Transverse colon (tissue), 4 donors: Measurements from ENCODE around the gene NUP62. TPM values are rescaled to one million over a fixed set of nuclear protein-coding genes. Genes with fewer than 3 reads are reported as not detected.

Experiments
- DNase-seq: peaks from one replicate; pipeline ENCODE4 v3.0.0-alpha.2; 2019
- H3K27ac ChIP-seq, 4 donors: fragments of 200-600 bp; sonication (generic); 2 replicates each; pipeline ENCODE4 v1.5.1; 2016 to 2018; ENCODE audit warnings: inconsistent platforms in 4 of 4
- H3K27me3 ChIP-seq: fragments of 200-600 bp; sonication (generic); 2 replicates; pipeline ENCODE4 v1.5.1; 2017; ENCODE audit warnings: inconsistent platforms
- H3K36me3 ChIP-seq, 4 donors: fragments of 200-600 bp; sonication (generic); 2 replicates each; pipeline ENCODE4 v1.5.1; 2017 to 2019; ENCODE audit warnings: inconsistent platforms in 4 of 4
- H3K4me1 ChIP-seq, 4 donors: fragments of 200-600 bp; sonication (generic); 2 replicates each; pipeline ENCODE4 v1.5.1; 2017 to 2020; ENCODE audit warnings: inconsistent platforms in 4 of 4
- H3K4me3 ChIP-seq, 4 donors: fragments of 200-600 bp; sonication (generic); 1 replicate in 1 of 4; 2 replicates in 3 of 4; pipeline versions ENCODE4 v1.5.1 to v1.6.1; 2017 to 2019; ENCODE audit warnings: inconsistent platforms in 4 of 4
- H3K9me3 ChIP-seq, 2 donors: fragments of 200-600 bp; sonication (generic); 2 replicates each; pipeline ENCODE4 v1.5.1; 2017 to 2019; ENCODE audit warnings: inconsistent platforms in 2 of 2
- CTCF ChIP-seq, 5 experiments: fragments of 200-600 bp in 3 of 5; fragments of 450-650 bp in 2 of 5; sonication (generic) in 3 of 5; IDR thresholded peaks; 1 replicate in 2 of 5; 2 replicates in 3 of 5; pipeline ENCODE4 v1.5.1; 2016 to 2017; ENCODE audit warnings: antibody characterized with exemption in 5 of 5, inconsistent platforms in 3 of 5, mild to moderate bottlenecking in 2 of 5, moderate library complexity in 1 of 5
- EP300 ChIP-seq: sonication (generic); formaldehyde crosslinking; IDR thresholded peaks from one replicate; pipeline ENCODE4 v1.6.1; 2017; ENCODE audit warnings: antibody characterized with exemption, low read depth
- POLR2A ChIP-seq: fragments of 450-650 bp; IDR thresholded peaks from one replicate; pipeline ENCODE4 v1.6.1; 2016; ENCODE audit warnings: antibody characterized with exemption, mild to moderate bottlenecking, moderate library complexity
- POLR2AphosphoS5 ChIP-seq, 3 donors: sonication (generic); formaldehyde crosslinking; IDR thresholded peaks; one replicate each; pipeline ENCODE4 v1.6.1; 2016; ENCODE audit warnings: antibody characterized with exemption in 3 of 3
- WGBS, 2 donors: methylation state at CpG; one replicate each; pipeline ENCODE4 v1.1.5; 2018; ENCODE audit warnings: low coverage in 1 of 2; 5-methylcytosine and 5-hydroxymethylcytosine counted together
- in situ Hi-C, 4 donors: fragments of 200-750 bp; cut with MboI; loops; one replicate each; pipeline versions ENCODE4 v1.15.0 to v1.15.1; 2017; ENCODE audit warnings: low sequenced_read_pairs in 3 of 4, low pct_ligation_motif_present in 1 of 4, low pct_unique_long_range_greater_than_20kb in 1 of 4
- intact Hi-C: fragments of 100-400 bp; cut with DNase I; formaldehyde crosslinking; loops from one replicate; pipeline ENCODE4 v1.15.1; 2023; ENCODE audit warnings: low total_unique reads
- total RNA-seq, 4 donors: library from RNA; depleted of rRNA; stranded (reverse); fragments of >200 nt; gene quantifications; one replicate each; pipeline ENCODE4 v1.1.0, GENCODE V29; 2016

Gene NUP62
- total RNA-seq, 4 donors from 2014 or later = 30.3 to 136 (median 32.6) TPM

- 80 to 94% methylated on average over 1 to 23 of the region's 23 CpGs for WGBS, 2 donors
- TF ChIP-seq EP300 (no peak), CTCF (IDR thresholded peaks at IDR 0.05) (no peak), POLR2AphosphoS5 (IDR thresholded peaks at IDR 0.05) (no peak), POLR2A (no peak)
- Histone ChIP-seq H3K4me1 (peaks cover 9 to 14% (median 11%) of the 10 kb centered on the region in 4 donors), H3K9me3 (no peaks in the 10 kb centered on the region), H3K27me3 (no peaks in the 10 kb centered on the region), H3K4me3 (no peak overlapping the region), H3K36me3 (peaks cover 0 to 9% (median 4%) of the 10 kb centered on the region in 4 donors), H3K27ac (no peak overlapping the region)
- in situ Hi-C loops (no loop called here), intact Hi-C loops (no loop called here)
- no peak for DNase-seq
These were observed 40.1 kb downstream of the NUP62 start for GRCh38 chr19:49889038-49889686.

- no peak for DNase-seq
- WGBS, 2 donors = 76% methylated on average over 18 of the region's 18 CpGs; no CpG with 5 or more reads in 1 of the 2 donors
- Histone ChIP-seq H3K27ac (no peak overlapping the region), H3K36me3 (peaks cover 0 to 16% (median 8%) of the 10 kb centered on the region in 4 donors), H3K27me3 (no peaks in the 10 kb centered on the region), H3K4me1 (peaks cover 9 to 14% (median 11%) of the 10 kb centered on the region in 4 donors), H3K9me3 (no peaks in the 10 kb centered on the region), H3K4me3 (no peak overlapping the region)
- no peak for TF ChIP-seq EP300
- no peak for TF ChIP-seq CTCF (IDR thresholded peaks at IDR 0.05)
- no peak for TF ChIP-seq POLR2A
- no peak for TF ChIP-seq POLR2AphosphoS5 (IDR thresholded peaks at IDR 0.05)
- intact Hi-C loops (no loop called here), in situ Hi-C loops (no loop called here)
These were observed 40.8 kb downstream of the NUP62 start for GRCh38 chr19:49888510-49888824.

GRCh38 chr19:49887665-49888509 lies 41.4 kb downstream of the NUP62 start:
- Histone ChIP-seq H3K36me3 (peaks cover 0 to 22% (median 12%) of the 10 kb centered on the region in 4 donors), H3K27me3 (no peaks in the 10 kb centered on the region), H3K27ac (no peak overlapping the region), H3K4me3 (no peak overlapping the region), H3K9me3 (no peaks in the 10 kb centered on the region), H3K4me1 (peaks cover 9 to 14% (median 11%) of the 10 kb centered on the region in 4 donors)
- TF ChIP-seq POLR2AphosphoS5 (IDR thresholded peaks at IDR 0.05) = no peak
- no peak for TF ChIP-seq POLR2A
- no peak for TF ChIP-seq CTCF (IDR thresholded peaks at IDR 0.05)
- no peak for TF ChIP-seq EP300
- in situ Hi-C loops (no loop called here), intact Hi-C loops (no loop called here)
- DNase-seq = no peak
- 84% methylated on average over 37 of the region's 54 CpGs; no CpG with 5 or more reads in 1 of the 2 donors for WGBS, 2 donors

GRCh38 chr19:49887037-49887664 lies 42.2 kb downstream of the NUP62 start:
- DNase-seq = no peak
- WGBS, 2 donors = 70 to 84% methylated on average over 9 to 22 of the region's 23 CpGs
- no peak for TF ChIP-seq POLR2A
- TF ChIP-seq POLR2AphosphoS5 (IDR thresholded peaks at IDR 0.05) = no peak
- TF ChIP-seq CTCF (IDR thresholded peaks at IDR 0.05) = no peak
- no peak for TF ChIP-seq EP300
- Histone ChIP-seq H3K9me3 (no peaks in the 10 kb centered on the region), H3K27me3 (no peaks in the 10 kb centered on the region), H3K27ac (no peak overlapping the region), H3K4me3 (no peak overlapping the region), H3K4me1 (peaks cover 9 to 14% (median 11%) of the 10 kb centered on the region in 4 donors), H3K36me3 (peaks cover 0 to 29% (median 17%) of the 10 kb centered on the region in 4 donors)
- intact Hi-C loops (no loop called here), in situ Hi-C loops (no loop called here)
